Measurements from ENCODE around the gene TMF1.

Gene TMF1

GRCh38 chr3:69081583-69082262 is 29.6 kb upstream of the TMF1 start:
- DNase-seq (ENCODE audit: low read depth, low spot score): no peak

DNA sequence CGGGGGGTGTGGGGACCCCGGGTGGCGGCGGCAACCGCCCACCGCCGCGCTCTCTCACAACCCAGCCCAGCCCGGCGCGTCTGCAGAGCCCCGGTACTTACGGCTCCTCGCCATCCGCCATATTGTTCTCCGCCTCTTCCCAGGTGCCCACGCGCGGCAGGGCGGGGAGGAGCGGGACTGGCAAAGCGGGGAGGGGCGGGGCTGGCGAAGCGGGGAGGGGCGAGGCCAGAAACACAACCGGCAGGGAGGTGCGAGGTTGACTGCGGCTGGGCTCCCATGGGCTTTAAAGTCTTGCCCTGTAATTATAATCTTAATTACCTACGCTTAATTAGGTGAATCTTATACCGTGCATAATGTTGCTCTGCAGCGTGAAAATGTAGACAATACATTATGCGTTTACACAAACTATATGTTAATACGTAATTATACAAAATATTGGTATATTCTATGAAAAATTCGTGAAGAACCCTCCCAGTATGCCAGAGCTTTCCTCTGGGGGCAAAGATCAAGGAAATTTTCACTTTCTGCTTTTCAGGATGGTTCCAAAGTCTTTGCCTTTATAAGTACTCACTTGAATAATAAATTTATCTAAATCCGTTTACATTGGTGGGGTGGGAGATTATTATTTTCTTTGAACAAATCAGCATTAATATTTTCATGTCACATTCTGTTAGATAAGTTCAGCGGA is 28.2 kb upstream of the TMF1 start, which contains the start of gene UBA3:
TSS of gene UBA3 (minus strand) at position 133 of the 688 bp plus-strand sequence. CDS start at position 121, 12 bp downstream.
- peak; percentile 90 for DNase-seq (ENCODE audit: low read depth, low spot score)

GRCh38 chr3:69079269-69080159 is 27.4 kb upstream of the TMF1 start:
- no peak for DNase-seq (ENCODE audit: low read depth, low spot score)

DNA sequence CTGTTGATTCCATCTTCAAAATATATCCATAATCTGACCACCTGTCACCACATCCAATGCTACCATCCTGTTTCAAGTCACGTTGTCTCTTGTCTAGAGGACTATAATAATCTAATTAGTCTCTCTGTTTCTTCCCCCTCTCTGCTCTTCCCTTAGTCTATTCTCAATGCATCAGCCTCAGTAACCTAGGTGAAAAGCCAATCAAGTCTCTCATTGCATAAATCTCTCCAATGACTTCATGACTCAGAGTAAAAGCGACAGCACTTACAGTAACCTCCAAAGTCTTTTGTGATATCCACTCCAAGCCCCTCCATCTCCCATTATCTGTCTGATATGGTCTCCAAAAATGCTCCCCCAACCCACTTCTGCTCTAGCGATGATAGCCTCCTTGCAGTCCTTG is 20.8 kb upstream of the TMF1 start:
- DNase-seq (ENCODE audit: low read depth, low spot score): no peak

- DNase-seq (ENCODE audit: low read depth, low spot score): no peak
Measured at GRCh38 chr3:69066121-69066520, 14.0 kb upstream of the TMF1 start.

GRCh38 chr3:69065318-69065964 is 13.3 kb upstream of the TMF1 start:
- no peak for DNase-seq (ENCODE audit: low read depth, low spot score)

DNA sequence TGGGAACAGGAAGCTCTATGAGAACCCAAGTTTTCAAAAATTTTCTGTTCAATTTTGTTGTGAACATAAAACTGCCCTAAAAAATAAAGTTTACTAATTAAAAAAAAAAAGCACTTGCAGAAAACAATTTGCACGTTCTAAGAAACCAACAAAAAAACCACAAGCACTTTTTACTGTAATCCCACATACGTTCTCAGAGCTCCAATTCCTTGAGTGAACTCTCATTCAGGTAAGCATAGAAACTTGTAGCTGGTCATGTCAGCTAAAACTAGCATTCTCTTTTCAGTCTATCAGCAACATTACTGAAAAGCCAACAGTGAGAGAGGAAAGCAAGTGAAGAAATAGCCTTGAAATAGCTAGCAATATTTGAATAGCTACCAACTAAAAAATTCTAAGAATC is 11.5 kb upstream of the TMF1 start:
- DNase-seq (ENCODE audit: low read depth, low spot score): no peak

DNA sequence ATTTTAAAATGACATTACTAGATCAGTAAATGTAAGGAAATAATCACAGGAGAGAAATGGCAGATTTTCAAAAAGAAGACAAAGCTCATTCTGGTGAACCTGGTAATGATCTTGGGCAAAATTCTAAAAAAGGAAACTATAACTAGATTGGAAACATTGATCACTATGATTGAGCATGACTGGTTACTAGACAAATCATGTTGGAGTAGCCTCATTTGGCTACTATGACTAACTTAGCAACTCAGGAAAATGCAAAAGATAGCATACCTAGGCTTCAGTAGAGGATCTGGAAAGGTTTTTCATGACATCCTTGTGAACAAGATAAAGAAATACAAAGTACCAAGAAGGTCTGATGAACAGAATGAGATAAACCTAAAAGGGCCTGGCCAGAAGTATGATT is 7.6 kb upstream of the TMF1 start:
- DNase-seq (ENCODE audit: low read depth, low spot score): no peak

DNA sequence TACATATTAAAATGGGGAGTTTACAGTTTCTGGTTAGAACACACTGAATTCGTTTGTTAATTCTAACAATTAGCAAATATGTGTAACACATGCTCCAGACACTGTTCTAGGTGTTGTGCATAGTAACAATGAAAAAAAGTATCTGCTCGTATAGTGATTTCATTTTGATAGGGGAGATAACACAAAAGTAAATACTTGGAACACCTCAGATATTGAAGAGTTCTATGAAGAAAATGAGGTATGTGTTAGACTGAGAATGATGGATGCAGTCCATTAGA is 6.8 kb upstream of the TMF1 start:
- DNase-seq (ENCODE audit: low read depth, low spot score): no peak

DNA sequence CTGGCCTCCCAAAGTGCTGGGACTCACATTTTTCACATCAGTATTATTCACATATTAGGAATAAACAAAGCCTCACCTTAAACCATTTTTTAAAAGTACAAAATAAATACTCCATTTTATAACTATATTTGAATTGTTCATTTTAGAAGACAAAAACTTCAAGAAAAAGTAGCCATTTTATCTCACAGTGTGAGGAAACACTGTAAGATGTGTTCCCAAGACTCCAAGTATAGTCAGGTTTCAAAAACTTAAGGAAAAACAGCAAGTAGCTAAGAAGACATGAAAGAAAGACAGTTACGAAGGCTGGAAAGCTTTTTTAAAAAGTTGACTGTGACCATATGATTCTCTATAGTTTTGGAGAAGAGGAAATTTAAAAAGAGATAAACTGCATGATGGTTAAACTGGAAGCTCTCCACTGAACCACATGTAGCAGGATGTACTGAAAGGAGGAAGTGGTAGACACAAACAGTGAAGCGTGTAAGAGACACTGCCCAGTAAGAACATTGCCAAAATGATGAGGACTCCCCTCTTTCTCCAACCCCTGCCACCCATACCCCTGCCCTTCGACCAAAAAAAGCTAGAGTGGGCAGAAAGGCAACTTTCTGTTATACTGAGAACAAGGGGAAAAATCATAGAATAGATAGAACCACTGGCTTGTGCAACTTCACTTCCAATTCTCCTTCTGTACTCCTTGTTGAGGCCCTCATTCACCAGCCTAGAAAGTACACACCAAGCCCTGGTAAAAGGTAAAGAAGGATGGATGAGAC is 6.2 kb upstream of the TMF1 start:
- DNase-seq (ENCODE audit: low read depth, low spot score): no peak

- DNase-seq (ENCODE audit: low read depth, low spot score): no peak
Measured at GRCh38 chr3:69052472-69052898, 352 bp upstream of the TMF1 start.

- DNase-seq (ENCODE audit: low read depth, low spot score): no peak
Measured at GRCh38 chr3:69048990-69049389, 3.1 kb downstream of the TMF1 start.

GRCh38 chr3:69044608-69045007 is 7.5 kb downstream of the TMF1 start:
- no peak for DNase-seq (ENCODE audit: low read depth, low spot score)

- DNase-seq (ENCODE audit: low read depth, low spot score): no peak
Measured at GRCh38 chr3:69033470-69033869, 18.7 kb downstream of the TMF1 start.

DNA sequence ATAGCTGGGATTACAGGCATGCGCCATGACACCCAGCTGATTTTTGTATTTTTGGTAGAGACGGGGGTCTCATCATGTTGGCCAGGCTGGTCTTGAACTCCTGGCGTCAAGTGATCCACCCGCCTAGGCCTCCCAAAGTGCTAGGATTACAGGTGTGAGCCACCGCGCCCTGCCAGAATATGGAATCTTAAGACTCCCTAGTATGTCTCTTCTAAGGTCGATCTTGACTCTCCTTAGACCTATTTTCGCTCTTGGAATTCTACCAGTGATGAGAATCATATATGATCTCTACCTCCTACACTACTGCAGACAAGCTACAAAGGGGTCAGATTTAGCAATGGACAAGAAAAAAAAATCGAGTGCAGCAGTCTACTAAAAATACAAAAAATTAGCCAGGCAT is 19.4 kb downstream of the TMF1 start:
- no peak for DNase-seq (ENCODE audit: low read depth, low spot score)

DNA sequence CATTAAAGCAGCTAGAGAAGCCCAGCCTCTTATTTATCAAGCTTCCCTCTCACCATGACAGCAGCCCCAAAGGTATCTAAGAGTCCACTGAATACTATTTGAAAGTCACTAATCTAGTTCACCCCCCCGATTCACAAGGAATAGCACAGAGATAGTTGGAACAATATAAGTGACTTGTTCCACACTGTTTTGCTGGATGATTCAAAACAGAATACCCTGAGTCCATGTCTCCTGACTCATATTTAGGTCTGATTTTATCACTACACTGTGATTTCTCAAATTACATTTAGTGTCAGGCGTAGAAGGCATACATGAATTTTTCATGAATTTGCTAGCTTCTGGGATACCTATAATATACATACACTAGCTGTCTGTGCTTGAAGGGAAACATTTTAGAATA is 20.0 kb downstream of the TMF1 start:
- no peak for DNase-seq (ENCODE audit: low read depth, low spot score)

GRCh38 chr3:69031635-69032034 is 20.5 kb downstream of the TMF1 start:
- no peak for DNase-seq (ENCODE audit: low read depth, low spot score)

DNA sequence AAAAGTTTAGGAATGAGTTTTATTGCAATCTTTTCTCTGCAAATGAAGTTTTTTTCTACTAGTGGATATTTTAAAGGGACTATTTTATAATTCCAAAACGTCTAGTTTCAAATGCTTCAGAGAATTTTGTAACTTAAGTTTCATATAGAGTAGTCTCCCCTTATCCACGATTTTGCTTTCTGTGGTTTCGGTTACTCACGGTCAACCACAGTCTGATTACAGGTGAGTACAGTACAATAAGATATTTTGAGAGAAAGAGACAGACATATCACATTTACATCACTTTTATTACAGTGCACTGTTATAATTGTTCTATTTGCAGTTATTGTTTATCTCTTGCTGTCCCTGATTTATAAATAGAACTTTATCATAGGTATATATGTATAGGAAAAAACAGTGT is 31.3 kb downstream of the TMF1 start:
- no peak for DNase-seq (ENCODE audit: low read depth, low spot score)

DNA sequence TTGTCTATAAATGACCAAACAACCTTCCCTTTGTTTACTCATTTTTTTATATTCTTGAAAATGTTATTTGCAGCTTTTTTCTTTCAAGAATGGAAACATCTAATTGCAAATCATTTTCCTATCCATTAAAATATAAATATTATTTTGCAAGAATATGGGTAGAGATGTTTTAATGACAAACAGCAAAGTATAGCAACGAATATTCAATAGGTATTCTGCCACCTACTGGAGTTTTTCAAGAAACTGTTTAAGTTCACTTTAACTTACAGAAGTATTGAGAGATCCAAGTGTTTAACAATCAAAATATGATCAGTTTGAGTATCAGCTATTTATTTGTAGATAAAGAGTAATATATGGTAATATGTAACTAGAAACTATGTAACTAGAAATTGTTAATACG is 31.7 kb downstream of the TMF1 start:
- DNase-seq (ENCODE audit: low read depth, low spot score): no peak

DNA sequence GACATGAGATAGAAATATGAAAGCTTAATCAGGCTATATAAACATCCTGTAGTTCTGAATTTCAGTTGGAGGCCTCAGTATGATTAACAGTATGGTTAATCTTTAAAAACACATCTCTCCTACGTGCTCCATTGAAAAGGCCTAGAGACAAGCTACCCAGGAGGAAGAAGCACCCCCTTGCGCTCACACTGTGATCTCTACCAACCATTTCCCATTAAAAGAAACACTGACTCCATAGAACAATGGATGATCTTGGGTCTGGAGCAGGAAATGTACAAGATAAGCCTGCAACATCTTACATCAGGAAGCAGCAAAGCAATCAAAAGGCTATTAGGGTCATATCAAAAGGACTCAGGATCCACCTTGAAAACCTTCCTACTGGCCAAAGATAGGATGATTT is 35.2 kb downstream of the TMF1 start:
- no peak for DNase-seq (ENCODE audit: low read depth, low spot score)

DNA sequence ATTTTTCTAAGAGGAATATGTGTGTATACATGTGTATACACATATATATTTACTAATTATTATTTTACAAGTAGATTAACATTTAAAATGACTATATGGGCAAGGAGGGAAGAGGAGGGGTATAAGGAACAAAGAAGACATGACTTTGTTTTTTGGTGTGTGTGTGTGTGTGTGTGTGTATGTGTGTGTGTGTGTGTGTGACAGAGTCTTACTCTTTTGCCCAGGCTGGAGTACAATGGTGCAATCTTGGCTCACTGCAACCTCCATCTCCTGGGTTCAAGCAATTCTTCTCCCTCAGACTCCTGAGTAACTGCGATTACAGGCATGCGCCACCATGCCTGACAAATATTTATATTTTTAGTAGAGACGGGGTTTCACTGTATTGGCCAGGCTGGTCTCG is 36.0 kb downstream of the TMF1 start:
- DNase-seq (ENCODE audit: low read depth, low spot score): no peak

All from activated naive CD8-positive, alpha-beta T cell treated with anti-CD3 and anti-CD28 coated beads, Interleukin-2, amount 50 U/mL, for 16 hours (primary cell).